OCI-LY7 (cell line): Measurements from ENCODE around the gene PDLIM1. TPM values are rescaled to one million over a fixed set of nuclear protein-coding genes. Genes with fewer than 3 reads are reported as not detected.
A peak's percentile ranks its signal among the peaks of the same experiment; 100 is the strongest.
"Not testable (repeated sequence)": the region's sequence is repeated elsewhere in the genome, so short reads cannot be mapped to it uniquely, and the experiment has no call there.

Experiments used
- BruUV-seq: library from RNA; stranded (reverse); fragments of 400-500 nt; replicated peaks from 2 replicates; lab custom pipeline; 2021; lab: Mats Ljungman, UMichigan
- CTCF ChIA-PET: fragments of 300-600 bp; sonication (Branson Sonifier 250); formaldehyde crosslinking; loops from one replicate; lab custom pipeline; 2022; ENCODE audit warnings: antibody characterized with exemption; ENCODE audit not compliant: unreplicated experiment; lab: Charles Lee
- POLR2A ChIA-PET: fragments of 300-600 bp; sonication (Branson Sonifier 250); formaldehyde crosslinking; loops from one replicate; lab custom pipeline; 2022; ENCODE audit warnings: antibody characterized with exemption; lab: Charles Lee
- DNase-seq: peaks from one replicate; pipeline ENCODE4 v3.0.0-alpha.2; 2015; ENCODE audit warnings: low spot score
- H2AFZ ChIP-seq: fragments of 200-600 bp; sonication (generic), shearing (Covaris generic); 2 replicates; pipeline ENCODE4 v1.6.1; 2014; ENCODE audit warnings: mild to moderate bottlenecking, antibody characterized with exemption, low read length, moderate library complexity
- H3K27ac ChIP-seq: fragments of 200-600 bp; sonication (generic); 2 replicates; pipeline ENCODE4 v1.5.1; 2014; ENCODE audit warnings: mixed run types, low read depth, mild to moderate bottlenecking, moderate library complexity, low read length, inconsistent platforms; ENCODE audit not compliant: poor library complexity, severe bottlenecking
- H3K36me3 ChIP-seq: fragments of 200-600 bp; sonication (generic); 2 replicates; pipeline ENCODE4 v1.6.1; 2014; ENCODE audit warnings: mild to moderate bottlenecking, antibody characterized with exemption, low read length, moderate library complexity, mixed read lengths; ENCODE audit not compliant: insufficient read depth
- H3K4me1 ChIP-seq: fragments of 200-600 bp; sonication (generic); 2 replicates; pipeline ENCODE4 v1.5.1; 2014; ENCODE audit warnings: mild to moderate bottlenecking, low read length; ENCODE audit not compliant: insufficient read depth, poor library complexity, severe bottlenecking
- H3K4me2 ChIP-seq: fragments of 200-600 bp; sonication (generic); 2 replicates; pipeline ENCODE4 v1.6.1; 2014; ENCODE audit warnings: mild to moderate bottlenecking, low read length
- H3K4me3 ChIP-seq: fragments of 200-600 bp; sonication (generic); 2 replicates; pipeline ENCODE4 v1.5.1; 2014; ENCODE audit warnings: mild to moderate bottlenecking, low read depth, low read length; ENCODE audit not compliant: poor library complexity, severe bottlenecking
- H3K79me2 ChIP-seq: fragments of 200-600 bp; sonication (generic); 2 replicates; pipeline ENCODE4 v1.6.1; 2016; ENCODE audit warnings: low read depth, mild to moderate bottlenecking, low read length, moderate library complexity, mixed read lengths; ENCODE audit not compliant: insufficient read depth
- H3K9me2 ChIP-seq: fragments of 200-600 bp; sonication (generic); 2 replicates; pipeline ENCODE4 v1.6.1; 2016; ENCODE audit warnings: mild to moderate bottlenecking, low read length, mixed read lengths; ENCODE audit not compliant: insufficient read depth
- H3K9me3 ChIP-seq: fragments of 200-600 bp; sonication (generic); 2 replicates; pipeline ENCODE4 v1.6.1; 2014; ENCODE audit warnings: mild to moderate bottlenecking, mixed run types, low read length, mixed read lengths
- H4K20me1 ChIP-seq: fragments of 200-600 bp; sonication (generic); 2 replicates; pipeline ENCODE4 v1.6.1; 2014; ENCODE audit warnings: mild to moderate bottlenecking, antibody characterized with exemption, low read length, moderate library complexity, mixed read lengths; ENCODE audit not compliant: insufficient read depth
- EZH2phosphoT487 ChIP-seq: fragments of 200-600 bp; sonication (generic); IDR thresholded peaks from 2 replicates; pipeline ENCODE4 v1.6.1; 2018; ENCODE audit warnings: low read depth, borderline replicate concordance, mild to moderate bottlenecking, mixed run types, antibody characterized with exemption, low read length, moderate library complexity, mixed read lengths
- intact Hi-C: fragments of 100-400 bp; cut with micrococcal nuclease; formaldehyde crosslinking; loops from one replicate; pipeline ENCODE4 v1.10.0; 2022; ENCODE audit not compliant: unreplicated experiment
- total RNA-seq, 2 experiments: library from RNA; depleted of rRNA in 1 of 2; stranded (reverse); fragments of >200 nt in 1 of 2; shearing (Covaris generic) in 1 of 2; gene quantifications; 2 replicates each; pipeline ENCODE4 v1.2.3, GENCODE V29; 2014 to 2022
- TF ChIP-seq, protein P1 (sequence below): fragments of 200-600 bp; sonication (generic); conservative IDR thresholded peaks from 2 replicates; pipeline ENCODE4 v1.5.1; 2014; ENCODE audit warnings: mild to moderate bottlenecking, antibody characterized with exemption, low read length, moderate library complexity, mixed read lengths

PDLIM1 gene
- total RNA-seq, 2 experiments from 2014 or later: 22.3 to 105 TPM

DNA sequence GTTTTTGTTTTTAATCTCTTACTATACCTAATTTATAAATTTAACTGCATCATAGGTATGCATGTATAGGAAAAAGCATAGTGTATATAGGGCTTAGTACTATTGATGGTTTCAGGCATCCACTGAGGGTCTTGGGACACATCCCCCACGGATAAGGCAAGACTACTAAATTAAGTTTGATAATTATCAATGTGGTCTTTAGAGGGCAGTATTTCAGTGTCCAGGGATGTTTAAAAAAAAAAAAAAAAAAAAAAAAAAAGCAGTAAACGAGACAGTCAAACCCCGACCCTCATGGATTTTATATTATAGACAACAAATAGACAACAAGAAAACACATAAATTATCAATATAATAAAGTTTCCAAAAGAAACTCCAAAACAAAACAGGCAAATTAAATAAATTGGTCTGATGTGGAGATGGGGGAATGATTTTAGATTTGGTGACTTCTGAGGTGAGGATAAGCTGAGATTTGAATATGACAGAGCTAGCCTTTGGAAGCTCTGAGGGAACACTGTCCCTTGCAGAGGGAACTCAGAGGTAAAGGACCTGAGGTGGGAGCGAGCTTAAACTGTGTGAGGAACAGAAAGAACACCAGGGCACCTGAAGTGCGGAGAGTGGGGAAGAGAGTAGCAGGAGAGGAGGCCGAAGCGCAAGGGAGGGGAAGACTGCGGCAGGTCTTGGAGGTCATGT lies 82.0 kb downstream of the PDLIM1 start:
- BruUV-seq: no TSS peak
- intact Hi-C loops: loop anchor here (1.0 to 2.0 kb wide), 2 partner anchors 34 to 154 kb away; no protein-coding TSS in a partner anchor
- no peak for TF ChIP-seq EZH2phosphoT487
- TF ChIP-seq, protein P1, sequence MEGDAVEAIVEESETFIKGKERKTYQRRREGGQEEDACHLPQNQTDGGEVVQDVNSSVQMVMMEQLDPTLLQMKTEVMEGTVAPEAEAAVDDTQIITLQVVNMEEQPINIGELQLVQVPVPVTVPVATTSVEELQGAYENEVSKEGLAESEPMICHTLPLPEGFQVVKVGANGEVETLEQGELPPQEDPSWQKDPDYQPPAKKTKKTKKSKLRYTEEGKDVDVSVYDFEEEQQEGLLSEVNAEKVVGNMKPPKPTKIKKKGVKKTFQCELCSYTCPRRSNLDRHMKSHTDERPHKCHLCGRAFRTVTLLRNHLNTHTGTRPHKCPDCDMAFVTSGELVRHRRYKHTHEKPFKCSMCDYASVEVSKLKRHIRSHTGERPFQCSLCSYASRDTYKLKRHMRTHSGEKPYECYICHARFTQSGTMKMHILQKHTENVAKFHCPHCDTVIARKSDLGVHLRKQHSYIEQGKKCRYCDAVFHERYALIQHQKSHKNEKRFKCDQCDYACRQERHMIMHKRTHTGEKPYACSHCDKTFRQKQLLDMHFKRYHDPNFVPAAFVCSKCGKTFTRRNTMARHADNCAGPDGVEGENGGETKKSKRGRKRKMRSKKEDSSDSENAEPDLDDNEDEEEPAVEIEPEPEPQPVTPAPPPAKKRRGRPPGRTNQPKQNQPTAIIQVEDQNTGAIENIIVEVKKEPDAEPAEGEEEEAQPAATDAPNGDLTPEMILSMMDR: peak; percentile 72

GRCh38 chr10:95202865-95203264 lies 87.9 kb downstream of the PDLIM1 start:
- H3K36me3 ChIP-seq, H3K79me2 ChIP-seq, H3K4me3 ChIP-seq, H3K9me2 ChIP-seq, H3K4me2 ChIP-seq, CTCF ChIA-PET, H2AFZ ChIP-seq, H3K27ac ChIP-seq, BruUV-seq, DNase-seq, intact Hi-C loops, H3K9me3 ChIP-seq, H3K4me1 ChIP-seq, H4K20me1 ChIP-seq: not testable (repeated sequence)
- POLR2A ChIA-PET: interaction anchor here (0.7 to 1.2 kb wide), 4 partner anchors 10 to 532 kb away, joined by 3 to 4 read pairs (median 3); no protein-coding TSS in a partner anchor

More for the DNA sequence above, 82.0 kb downstream of the PDLIM1 start:
- Histone ChIP-seq H3K36me3 (no peaks in the 10 kb centered on the region), H3K9me2 (no peaks in the 10 kb centered on the region), H4K20me1 (no peaks in the 10 kb centered on the region), H2AFZ (peak overlapping the region; percentile 75; the same call in 1 of the 2 replicates), H3K27ac (no peak overlapping the region), H3K9me3 (no peaks in the 10 kb centered on the region), H3K4me3 (no peak overlapping the region), H3K4me2 (no peak overlapping the region), H3K79me2 (no peaks in the 10 kb centered on the region), H3K4me1 (no peaks in the 10 kb centered on the region)
- CTCF ChIA-PET: interaction anchor here (1.0 kb wide), 1 partner anchor 33 kb away, joined by 5 read pairs; no protein-coding TSS in a partner anchor
- DNase-seq: peak; percentile 42
- POLR2A ChIA-PET: interaction anchor here (0.6 to 0.8 kb wide), 4 partner anchors 35 to 152 kb away, joined by 3 to 6 read pairs (median 3); no protein-coding TSS in a partner anchor

DNA sequence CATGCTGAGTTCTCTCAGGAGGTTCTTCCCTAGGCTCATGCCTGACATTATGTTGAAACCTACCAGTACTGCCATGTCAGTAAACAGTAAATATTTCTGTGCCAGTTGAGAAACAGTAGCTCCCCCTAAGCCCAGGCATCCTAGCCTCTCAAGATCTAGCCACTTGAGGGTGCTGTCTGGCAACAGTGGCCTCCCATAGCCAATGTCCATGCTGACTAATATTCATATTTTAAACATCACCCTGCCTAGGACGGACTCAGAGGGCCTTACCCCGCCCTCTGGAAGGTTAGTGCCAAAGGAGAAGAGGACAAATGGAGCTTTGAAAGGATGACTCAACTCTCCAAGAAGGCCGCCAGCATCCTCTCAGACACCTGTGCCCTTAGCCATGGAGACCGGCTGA lies 89.1 kb downstream of the PDLIM1 start:
- Histone ChIP-seq H3K9me3 (no peaks in the 10 kb centered on the region), H3K4me1 (no peaks in the 10 kb centered on the region), H3K9me2 (no peaks in the 10 kb centered on the region), H3K36me3 (no peaks in the 10 kb centered on the region), H3K4me3 (no peak overlapping the region), H3K4me2 (no peak overlapping the region), H4K20me1 (no peaks in the 10 kb centered on the region), H3K79me2 (no peaks in the 10 kb centered on the region), H3K27ac (no peak overlapping the region), H2AFZ (no peak overlapping the region)
- no peak for TF ChIP-seq EZH2phosphoT487
- TF ChIP-seq, protein P1: peak; percentile 44
- BruUV-seq: no TSS peak
- DNase-seq: peak; percentile 5
- ChIA-PET CTCF (interaction anchor here (0.6 to 1.4 kb wide), 4 partner anchors 43 to 308 kb away, joined by 3 read pairs; no protein-coding TSS in a partner anchor), POLR2A (interaction anchor here (0.6 to 1.2 kb wide), 3 partner anchors 42 to 163 kb away, joined by 3 to 5 read pairs (median 3); no protein-coding TSS in a partner anchor)
- intact Hi-C loops: no loop called here
